Fibroblast of villous mesenchyme (primary cell): ENCODE measurements around the gene STH. TPM values are rescaled to one million over a fixed set of nuclear protein-coding genes. Genes with fewer than 3 reads are reported as not detected.

Experiments used
- DNase-seq: peaks from one replicate; pipeline ENCODE4 v3.0.0-alpha.2; 2010; ENCODE audit warnings: low read depth
- H3K4me3 ChIP-seq: 2 replicates; pipeline ENCODE4 v1.5.1; 2011; ENCODE audit warnings: low read depth, mild to moderate bottlenecking, low read length
- total RNA-seq: library from RNA; depleted of rRNA; stranded (reverse); fragments of >200 nt; gene quantifications from 2 replicates; pipeline ENCODE4 v1.2.3, GENCODE V29; 2012
- TF ChIP-seq, protein P1 (sequence below): IDR thresholded peaks from 2 replicates; pipeline ENCODE4 v1.5.1; 2012; ENCODE audit warnings: low read depth, mild to moderate bottlenecking, low read length; ENCODE audit not compliant: insufficient read depth

Gene STH
- total RNA-seq, 1 donor = not detected

DNA sequence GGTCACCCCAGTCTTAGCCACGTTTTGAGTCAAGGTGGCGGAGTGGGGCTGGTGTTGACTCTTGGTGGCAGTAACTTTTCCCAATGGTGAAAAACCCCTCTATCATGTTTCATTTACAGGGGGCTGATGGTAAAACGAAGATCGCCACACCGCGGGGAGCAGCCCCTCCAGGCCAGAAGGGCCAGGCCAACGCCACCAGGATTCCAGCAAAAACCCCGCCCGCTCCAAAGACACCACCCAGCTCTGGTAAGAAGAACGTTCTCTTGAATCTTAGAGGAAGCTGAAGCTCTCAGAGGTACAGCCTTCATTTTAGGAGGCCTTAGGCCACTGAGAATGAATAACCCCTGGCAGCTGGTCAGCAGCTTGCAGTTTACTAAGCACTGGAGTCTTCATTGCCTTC, 7.7 kb upstream of the STH start:
- no peak for DNase-seq
- TF ChIP-seq, protein P1, sequence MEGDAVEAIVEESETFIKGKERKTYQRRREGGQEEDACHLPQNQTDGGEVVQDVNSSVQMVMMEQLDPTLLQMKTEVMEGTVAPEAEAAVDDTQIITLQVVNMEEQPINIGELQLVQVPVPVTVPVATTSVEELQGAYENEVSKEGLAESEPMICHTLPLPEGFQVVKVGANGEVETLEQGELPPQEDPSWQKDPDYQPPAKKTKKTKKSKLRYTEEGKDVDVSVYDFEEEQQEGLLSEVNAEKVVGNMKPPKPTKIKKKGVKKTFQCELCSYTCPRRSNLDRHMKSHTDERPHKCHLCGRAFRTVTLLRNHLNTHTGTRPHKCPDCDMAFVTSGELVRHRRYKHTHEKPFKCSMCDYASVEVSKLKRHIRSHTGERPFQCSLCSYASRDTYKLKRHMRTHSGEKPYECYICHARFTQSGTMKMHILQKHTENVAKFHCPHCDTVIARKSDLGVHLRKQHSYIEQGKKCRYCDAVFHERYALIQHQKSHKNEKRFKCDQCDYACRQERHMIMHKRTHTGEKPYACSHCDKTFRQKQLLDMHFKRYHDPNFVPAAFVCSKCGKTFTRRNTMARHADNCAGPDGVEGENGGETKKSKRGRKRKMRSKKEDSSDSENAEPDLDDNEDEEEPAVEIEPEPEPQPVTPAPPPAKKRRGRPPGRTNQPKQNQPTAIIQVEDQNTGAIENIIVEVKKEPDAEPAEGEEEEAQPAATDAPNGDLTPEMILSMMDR = no peak
- no peak overlapping the region for H3K4me3 ChIP-seq

DNA sequence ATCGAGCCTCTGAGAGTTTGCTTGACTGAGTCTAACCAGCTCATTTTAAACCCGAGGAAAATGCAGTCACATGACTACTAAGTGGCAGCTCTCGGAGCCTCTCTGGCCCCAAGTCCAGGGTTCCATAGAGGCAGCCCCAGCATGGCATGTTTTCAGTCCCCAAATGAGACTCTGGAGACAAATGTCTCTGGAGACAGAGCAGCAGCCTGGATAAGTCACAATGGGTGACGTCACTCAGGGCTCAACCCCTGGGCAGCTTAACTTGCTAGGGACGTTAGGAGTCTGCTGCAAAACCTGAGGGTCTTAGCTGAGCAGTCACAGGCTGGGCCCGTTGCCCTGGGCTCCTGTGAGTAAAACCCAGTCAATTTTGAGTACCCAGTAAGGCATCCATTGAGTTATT, 6.9 kb upstream of the STH start:
- TF ChIP-seq, protein P1 = no peak
- no peak overlapping the region for H3K4me3 ChIP-seq
- DNase-seq = no peak

DNA sequence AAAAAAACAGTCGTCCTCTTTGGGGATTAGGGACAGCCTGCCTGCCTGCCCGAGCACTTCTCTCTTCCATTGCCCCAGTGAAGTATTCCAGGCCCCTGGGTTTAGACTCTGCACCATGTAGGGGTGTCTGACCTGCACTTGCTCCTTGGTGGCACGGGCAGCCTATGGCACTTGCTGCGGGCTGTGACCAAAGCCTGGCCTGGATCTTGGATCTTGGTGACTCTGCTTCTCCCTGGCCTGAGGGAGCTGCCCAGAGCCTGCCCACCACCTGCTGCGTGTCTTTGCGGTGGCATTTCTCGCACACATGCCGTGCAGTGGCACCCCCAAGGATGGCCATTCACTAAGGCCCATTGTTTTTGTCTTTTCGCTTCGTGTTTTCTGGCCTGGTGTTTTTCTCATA, 6.1 kb upstream of the STH start:
- TF ChIP-seq, protein P1 = no peak
- no peak for DNase-seq
- no peak overlapping the region for H3K4me3 ChIP-seq

DNA sequence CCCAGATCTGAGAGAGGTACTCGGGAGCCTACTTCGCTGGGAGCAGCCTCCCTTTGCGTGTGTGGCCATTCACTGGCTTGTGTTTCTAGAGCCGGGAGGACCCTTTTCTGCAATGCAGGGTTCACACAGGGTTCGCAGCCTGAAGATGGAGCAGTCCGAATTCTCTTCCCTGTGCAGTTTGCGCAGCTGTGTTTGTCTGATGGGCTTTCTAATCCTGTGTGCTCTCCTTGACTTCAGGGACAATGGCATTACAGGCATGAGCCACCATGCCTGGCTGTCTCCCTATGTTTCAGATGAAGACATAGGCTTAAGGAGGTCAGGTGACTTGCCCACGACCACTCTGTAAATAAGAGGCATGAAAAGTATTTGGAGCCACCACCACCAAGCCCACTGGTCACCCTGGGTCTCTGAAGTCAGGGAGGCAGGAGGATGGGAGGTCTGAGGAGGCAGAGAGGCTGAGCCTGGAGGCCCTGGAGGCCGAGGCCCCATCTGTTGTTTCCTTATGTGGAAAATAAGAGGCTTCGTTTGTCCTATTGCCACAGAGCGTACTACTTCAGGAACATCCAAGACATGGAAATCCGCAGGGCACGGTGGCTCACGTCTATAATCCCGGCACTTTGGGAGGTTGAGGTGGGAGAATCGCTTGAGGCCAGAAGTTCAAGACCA, 5.0 kb upstream of the STH start:
- TF ChIP-seq, protein P1 = no peak
- DNase-seq = no peak
- H3K4me3 ChIP-seq = no peak overlapping the region

DNA sequence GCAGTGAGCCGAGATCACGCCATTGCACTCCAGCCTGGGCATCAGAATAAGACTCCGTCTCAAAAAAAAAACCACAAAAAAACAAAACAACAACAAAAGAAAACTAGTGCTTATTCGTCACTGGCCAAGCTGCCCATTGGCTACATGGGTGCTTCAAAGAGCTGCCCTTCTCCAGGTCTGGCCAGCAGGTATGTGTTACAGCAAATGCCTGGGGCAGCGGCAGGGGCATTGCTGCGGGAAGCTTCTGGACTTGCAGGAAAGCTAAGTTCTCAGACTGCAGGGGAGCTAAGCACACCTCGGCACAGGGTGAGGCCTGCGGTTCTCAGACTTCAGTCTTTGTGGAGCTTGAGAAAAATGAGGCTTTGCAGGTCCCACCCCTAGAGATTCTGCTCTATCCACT, 4.1 kb upstream of the STH start:
- TF ChIP-seq, protein P1 = no peak
- DNase-seq = no peak
- H3K4me3 ChIP-seq = no peak overlapping the region

DNA sequence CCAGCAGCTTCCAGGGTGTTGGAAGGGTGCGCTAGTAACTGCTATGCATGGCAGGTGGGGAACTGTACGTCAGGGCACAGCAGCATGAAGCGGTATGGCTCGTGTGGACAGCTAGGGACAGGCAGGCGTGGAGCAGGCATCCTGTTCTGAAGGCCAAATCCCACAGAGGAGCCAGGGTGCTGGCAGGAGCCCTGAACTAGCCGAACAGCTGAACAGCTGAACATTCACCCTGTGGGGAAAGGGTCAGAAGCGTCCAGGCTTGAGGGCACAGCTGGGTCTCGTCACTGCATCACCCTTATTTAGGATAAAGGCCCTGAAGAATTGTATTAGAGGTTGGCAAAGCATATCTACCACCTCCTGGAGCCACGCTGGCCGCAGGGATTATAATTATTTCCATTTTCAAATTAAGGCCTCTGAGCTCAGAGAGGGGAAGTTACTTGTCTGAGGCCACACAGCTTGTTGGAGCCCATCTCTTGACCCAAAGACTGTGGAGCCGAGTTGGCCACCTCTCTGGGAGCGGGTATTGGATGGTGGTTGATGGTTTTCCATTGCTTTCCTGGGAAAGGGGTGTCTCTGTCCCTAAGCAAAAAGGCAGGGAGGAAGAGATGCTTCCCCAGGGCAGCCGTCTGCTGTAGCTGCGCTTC, 3.3 kb upstream of the STH start:
- DNase-seq = peak; percentile 14
- H3K4me3 ChIP-seq = no peak overlapping the region
- TF ChIP-seq, protein P1 = no peak
